NCI-H128 (cell line): ENCODE data around the gene PTPRK.

ENCODE experiments used
- DNase-seq: peaks from one replicate; lab custom pipeline; 2025; ENCODE audit not compliant: unreplicated experiment; lab: John Stamatoyannopoulos, UW

The PTPRK gene

DNA sequence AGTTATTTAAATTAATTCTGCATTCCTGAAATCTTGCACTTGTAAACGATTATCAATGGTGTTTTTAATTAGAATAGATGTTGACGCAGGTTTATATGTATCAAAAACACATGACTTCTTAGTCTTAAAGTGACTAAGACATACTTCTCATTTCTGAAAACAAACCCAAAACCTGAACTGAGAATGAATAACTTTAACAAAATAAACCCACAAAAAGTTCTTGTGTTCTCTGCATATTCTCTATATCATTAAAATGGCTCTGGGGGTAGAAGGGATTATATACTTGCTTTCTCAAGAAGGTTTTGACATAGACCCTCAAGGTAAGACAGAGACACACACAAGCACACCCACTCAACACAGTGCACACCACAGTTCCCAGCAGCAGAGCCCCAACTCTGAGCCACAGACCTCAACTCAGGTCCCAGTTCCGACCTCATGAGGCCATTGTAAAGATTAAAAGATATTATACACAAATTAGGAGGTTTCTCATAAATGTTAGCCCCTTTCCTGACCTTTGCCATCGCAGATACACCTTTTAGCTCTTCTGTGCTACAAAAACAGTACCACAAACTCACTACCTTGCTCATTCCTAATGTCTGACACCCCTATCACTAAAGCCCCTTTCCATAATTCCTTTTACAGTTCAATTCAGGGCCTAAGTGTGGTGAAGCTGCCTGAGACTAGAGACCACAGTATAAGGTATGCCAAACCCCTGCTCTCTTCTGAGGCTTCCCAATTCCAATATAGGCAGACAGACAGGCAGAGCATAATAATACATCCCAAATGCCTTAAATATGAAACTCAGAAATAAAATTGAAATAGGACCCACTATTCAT, 267.8 kb downstream of the PTPRK start:
- no peak for DNase-seq

DNA sequence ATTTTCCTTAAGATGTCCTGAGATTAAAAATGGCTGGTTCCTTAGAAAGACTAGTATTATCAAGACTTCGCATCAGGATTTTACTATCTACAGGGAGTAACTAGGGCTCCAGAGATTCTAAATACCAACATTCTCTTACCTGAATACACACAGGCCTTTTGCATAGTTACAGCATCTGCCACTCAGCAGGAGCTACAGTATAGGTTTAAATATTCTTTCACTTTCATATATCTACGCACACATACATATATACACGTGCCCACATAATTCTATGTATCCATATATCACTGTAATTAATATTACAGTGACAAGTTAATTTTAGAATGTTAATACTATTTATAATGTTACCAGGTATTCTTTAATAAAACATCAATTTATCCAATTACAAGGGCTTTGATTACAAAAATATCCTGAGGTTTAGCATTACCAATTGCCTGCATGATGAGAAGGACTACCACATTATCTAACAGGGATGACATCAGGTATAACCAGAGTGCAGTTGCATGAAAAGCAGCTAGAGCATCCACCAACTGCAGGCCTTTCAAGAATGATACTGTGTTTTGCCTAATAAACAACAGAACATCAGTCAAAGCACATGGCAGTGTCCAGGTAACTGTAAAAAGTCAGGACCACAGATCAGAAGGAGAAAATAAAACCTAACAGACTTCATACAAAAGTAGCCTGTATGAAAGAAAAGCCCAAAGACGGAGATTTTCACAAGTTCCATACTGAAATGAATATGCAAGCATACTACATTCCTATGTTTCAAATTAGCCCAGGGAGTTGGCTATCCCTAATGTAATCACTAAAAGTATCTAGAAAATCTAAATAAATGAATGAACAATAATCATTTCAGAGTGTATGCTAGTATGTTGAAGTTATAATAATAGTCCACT, 268.7 kb downstream of the PTPRK start:
- no peak for DNase-seq

DNA sequence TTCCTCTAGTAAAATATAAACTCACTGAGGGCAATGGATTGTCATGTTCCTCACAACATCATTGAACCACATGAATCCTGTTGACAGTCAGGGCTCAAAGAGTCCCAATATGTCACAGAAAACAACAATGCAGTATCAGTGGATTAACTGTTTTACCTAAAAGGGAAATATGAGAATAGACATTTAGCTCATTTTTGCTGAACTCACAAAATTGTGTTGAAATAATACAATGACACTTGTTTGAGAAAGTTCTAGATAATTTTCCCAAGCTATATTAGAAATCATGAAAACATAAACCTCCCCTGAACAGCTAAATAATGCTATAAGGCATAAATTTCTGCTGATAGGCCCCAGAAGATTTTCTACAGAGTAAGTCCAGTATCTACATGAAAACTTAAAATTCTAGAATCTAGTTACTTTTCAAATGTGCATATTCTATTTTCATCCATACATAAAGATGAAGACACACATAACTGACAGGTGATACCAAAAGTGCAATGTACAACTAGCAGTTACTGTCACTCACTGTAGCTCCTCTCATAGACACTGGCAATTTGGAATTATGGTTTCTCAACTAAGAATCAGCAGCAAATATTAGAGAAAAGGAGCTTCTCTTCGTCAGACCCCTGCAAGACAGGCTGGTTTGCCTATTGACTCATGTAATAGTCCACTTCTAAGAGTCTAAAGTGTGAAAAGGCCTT, 269.9 kb downstream of the PTPRK start:
- DNase-seq: no peak

- DNase-seq: no peak
Measured at GRCh38 chr6:128249429-128249828, 271.0 kb downstream of the PTPRK start.

DNA sequence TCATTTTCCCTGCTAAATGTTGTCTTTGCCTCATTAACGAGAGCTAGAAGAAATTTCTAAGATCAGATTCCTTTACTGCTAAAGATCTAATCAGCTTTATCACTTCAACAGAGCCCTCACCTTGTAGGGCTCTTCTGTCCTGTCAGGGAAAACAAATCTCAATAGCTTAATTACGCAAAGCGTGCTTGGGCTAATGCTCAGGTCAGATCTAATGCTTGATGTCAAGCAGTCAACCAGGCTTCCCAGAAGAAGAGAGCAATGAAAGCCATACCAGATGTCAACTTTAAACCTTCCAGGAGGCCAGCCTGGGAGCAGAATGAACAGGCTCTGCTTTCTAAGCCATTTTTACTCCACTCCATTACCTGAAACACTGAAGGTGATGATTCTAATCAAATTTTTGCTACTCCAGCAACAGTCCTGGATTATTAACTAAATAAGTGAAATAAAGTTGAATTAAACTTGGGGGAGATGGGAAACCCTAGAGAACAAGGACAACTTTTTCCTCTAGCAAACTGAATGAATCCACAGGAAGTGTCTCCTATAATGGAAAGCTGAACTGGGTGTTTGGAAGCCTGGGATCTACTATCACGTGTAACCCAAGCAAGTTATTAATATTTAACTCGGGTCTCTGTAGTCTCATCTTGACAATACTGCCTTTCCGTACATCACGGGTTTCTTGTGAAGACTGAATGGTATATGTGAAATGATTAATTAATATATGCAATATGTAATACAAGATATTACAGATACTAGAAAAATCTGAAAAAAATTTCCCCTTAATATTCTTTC, 273.7 kb downstream of the PTPRK start:
- no peak for DNase-seq

- DNase-seq: no peak
Measured at GRCh38 chr6:128244751-128245405, 275.5 kb downstream of the PTPRK start.

DNA sequence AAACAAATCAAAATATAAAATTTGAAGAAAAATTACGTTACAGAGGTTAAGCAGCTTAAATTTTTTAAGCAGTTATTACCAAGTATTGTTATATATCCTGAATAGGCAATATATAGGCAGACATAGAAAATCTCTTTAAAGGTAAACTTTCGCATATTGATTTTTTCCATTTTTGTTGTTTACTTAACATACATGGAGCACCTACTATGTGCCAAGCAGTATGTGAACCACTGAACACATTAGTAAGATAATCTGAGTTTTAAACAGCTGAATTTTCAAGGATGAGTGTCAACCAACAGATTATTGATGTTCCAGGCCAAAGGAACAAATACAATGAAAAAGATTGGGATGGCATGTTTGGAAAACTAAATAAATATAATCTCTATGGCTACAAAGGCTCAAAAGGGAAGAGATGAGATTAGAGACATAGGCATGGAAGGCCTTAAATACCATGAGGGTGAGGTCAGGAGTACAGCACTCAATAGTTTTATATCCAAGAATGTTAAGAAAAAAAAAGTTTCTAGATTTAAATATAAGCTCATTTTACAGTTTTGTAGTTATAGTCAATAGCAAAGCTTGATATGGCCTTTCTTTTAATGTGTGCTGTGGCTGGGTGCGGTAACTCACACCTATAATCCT, 277.5 kb downstream of the PTPRK start:
- no peak for DNase-seq

- no peak for DNase-seq
Measured at GRCh38 chr6:128241216-128241615, 279.2 kb downstream of the PTPRK start.

GRCh38 chr6:128240024-128240428, 280.4 kb downstream of the PTPRK start:
- DNase-seq: no peak

GRCh38 chr6:128239146-128239545, 281.3 kb downstream of the PTPRK start:
- DNase-seq: no peak

GRCh38 chr6:128238225-128238624, 282.2 kb downstream of the PTPRK start:
- DNase-seq: no peak

GRCh38 chr6:128235556-128235955, 284.8 kb downstream of the PTPRK start:
- no peak for DNase-seq

DNA sequence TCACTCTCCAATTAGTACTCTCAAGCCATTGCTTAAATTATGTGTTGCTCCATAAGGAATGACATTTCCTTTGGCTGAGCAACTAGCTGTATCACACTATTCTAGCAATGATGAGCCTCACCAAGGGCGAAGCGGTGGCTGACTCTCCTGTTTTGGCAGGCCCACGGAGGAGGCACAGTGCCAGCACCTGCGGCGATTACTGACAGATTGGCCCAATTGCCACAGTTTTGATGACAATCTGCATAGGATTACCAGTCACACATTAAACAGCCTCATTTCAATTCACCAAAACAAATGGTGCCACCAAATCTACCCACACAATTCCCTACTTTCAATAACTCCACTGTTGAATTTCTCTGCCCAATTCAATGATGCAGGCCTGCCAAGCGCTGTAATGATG, 286.9 kb downstream of the PTPRK start:
- peak; percentile 14 for DNase-seq

GRCh38 chr6:128230267-128230989, 290.0 kb downstream of the PTPRK start:
- no peak for DNase-seq

GRCh38 chr6:128225612-128226011, 294.8 kb downstream of the PTPRK start:
- DNase-seq: no peak

DNA sequence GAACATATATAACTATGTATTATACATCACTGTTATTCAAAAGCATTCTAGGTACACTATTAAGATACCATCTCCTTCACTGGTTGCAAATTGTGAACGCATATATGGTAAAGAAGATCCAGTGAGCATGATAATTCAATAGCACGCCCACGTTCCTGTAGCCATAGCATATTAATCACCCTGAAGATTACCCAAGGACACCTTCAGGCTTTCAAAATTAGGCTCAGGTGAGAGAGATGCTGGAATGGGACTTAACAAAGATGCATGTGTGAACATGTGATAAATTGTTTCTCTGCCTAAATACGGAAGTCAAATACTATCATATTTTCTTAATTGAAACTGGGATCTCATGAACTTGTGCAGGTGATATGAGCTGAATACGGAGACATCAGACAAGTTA, 303.5 kb downstream of the PTPRK start:
- no peak for DNase-seq

DNA sequence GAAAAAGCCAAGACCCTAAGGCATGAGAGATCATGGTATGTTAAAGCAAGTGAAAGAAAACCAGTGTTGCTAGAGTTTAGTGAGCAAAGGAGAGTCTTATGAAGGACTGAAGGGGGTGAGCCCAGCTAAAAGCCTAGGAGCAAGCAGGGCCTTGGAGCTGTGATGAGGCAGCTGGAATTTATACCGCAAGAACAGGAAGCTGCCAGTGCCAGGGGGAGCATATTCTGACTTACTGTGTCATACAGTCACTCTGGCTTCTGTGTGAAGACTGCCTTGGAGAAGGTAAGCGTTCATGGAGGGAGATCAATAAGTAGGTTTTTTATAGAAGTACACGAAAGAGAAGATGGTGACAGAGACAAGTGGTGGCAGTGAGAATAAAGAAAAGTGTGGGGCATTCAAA, 310.6 kb downstream of the PTPRK start:
- DNase-seq: no peak

- no peak for DNase-seq
Measured at GRCh38 chr6:128208851-128209580, 311.4 kb downstream of the PTPRK start.
